RWPE1 (cell line): ENCODE data around the gene HSFX4.
"Not testable (repeated sequence)": the region's sequence is repeated elsewhere in the genome, so short reads cannot be mapped to it uniquely, and the experiment has no call there.

Source experiments
- CTCF ChIA-PET: fragments of 350-600 bp; sonication (Branson Sonifier 250); formaldehyde crosslinking; extraction: SDS; loops from one replicate; lab custom pipeline; 2021; lab: Yijun Ruan, JAX
- POLR2A ChIA-PET: fragments of 400-600 bp; formaldehyde crosslinking; extraction: SDS; loops from one replicate; lab custom pipeline; 2020; ENCODE audit warnings: antibody characterized with exemption; ENCODE audit not compliant: low non-redundant PET; lab: Yijun Ruan, JAX
- DNase-seq: peaks from one replicate; pipeline ENCODE4 v3.0.0; 2012; ENCODE audit warnings: low spot score
- H3K27ac ChIP-seq: fragments of 450-650 bp; 2 replicates; pipeline ENCODE4 v1.5.1; 2017
- CTCF ChIP-seq: fragments of 450-650 bp; conservative IDR thresholded peaks from 2 replicates; pipeline ENCODE4 v1.5.1; 2017; ENCODE audit warnings: low read depth, mild to moderate bottlenecking

HSFX4 gene

GRCh38 chrX:149937871-149938426 is 8.6 kb downstream of the HSFX4 start:
- CTCF ChIA-PET, result interaction anchor here (0.6 kb wide), 1 partner anchor 450 kb away, joined by 3 read pairs; no protein-coding TSS in a partner anchor
- no peak for TF ChIP-seq CTCF
- no peak for DNase-seq
- H3K27ac ChIP-seq, result peak overlapping the region; percentile 94
- POLR2A ChIA-PET, result no interaction called here

GRCh38 chrX:149938427-149938880 is 9.1 kb downstream of the HSFX4 start, which contains the start of gene EOLA2:
Gene EOLA2 (minus strand): TSS chrX:149938491. CDS start chrX:149933874, 4,617 bp downstream.
- POLR2A ChIA-PET, result no interaction called here
- H3K27ac ChIP-seq, result peak within 1 kb of the TSS; percentile 94
- peak; percentile 50 for DNase-seq
- TF ChIP-seq CTCF, result peak; percentile 30
- CTCF ChIA-PET, result interaction anchor here (0.6 kb wide), 1 partner anchor 451 kb away, joined by 3 read pairs; no protein-coding TSS in a partner anchor

GRCh38 chrX:149938881-149939654 is 9.7 kb downstream of the HSFX4 start:
- POLR2A ChIA-PET, result interaction anchor here (0.6 kb wide), 2 partner anchors 83 to 261 kb away, joined by 3 to 5 read pairs; no protein-coding TSS in a partner anchor
- H3K27ac ChIP-seq, result peak overlapping the region; percentile 94
- peak; percentile 76 for DNase-seq
- CTCF ChIA-PET, result no interaction called here
- no peak for TF ChIP-seq CTCF

- DNase-seq, result no peak
- POLR2A ChIA-PET, result interaction anchor here (0.6 kb wide), 2 partner anchors 84 to 260 kb away, joined by 3 to 5 read pairs; no protein-coding TSS in a partner anchor
- CTCF ChIA-PET, result no interaction called here
- H3K27ac ChIP-seq, result peak overlapping the region; percentile 94
- TF ChIP-seq CTCF, result no peak
Measured at GRCh38 chrX:149939655-149939904, 10.2 kb downstream of the HSFX4 start.

GRCh38 chrX:149939905-149940673 is 10.7 kb downstream of the HSFX4 start:
- ChIA-PET POLR2A (interaction anchor here (0.5 to 0.7 kb wide), 2 partner anchors 345 to 750 kb away, joined by 3 read pairs; no protein-coding TSS in a partner anchor), CTCF (interaction anchor here (0.7 kb wide), 1 partner anchor 740 kb away, joined by 3 read pairs; no protein-coding TSS in a partner anchor)
- no peak for TF ChIP-seq CTCF
- peak overlapping the region; percentile 94 for H3K27ac ChIP-seq
- peak; percentile 82 for DNase-seq

GRCh38 chrX:149940674-149941024 is 11.3 kb downstream of the HSFX4 start:
- not testable (repeated sequence) for DNase-seq
- ChIA-PET POLR2A (interaction anchor here (0.5 to 0.7 kb wide), 2 partner anchors 345 to 749 kb away, joined by 3 read pairs; no protein-coding TSS in a partner anchor), CTCF (interaction anchor here (0.7 kb wide), 1 partner anchor 740 kb away, joined by 3 read pairs; no protein-coding TSS in a partner anchor)
- TF ChIP-seq CTCF, result peak; percentile 44
- H3K27ac ChIP-seq, result peak overlapping the region; percentile 94

GRCh38 chrX:149945087-149945670 is 15.8 kb downstream of the HSFX4 start:
- POLR2A ChIA-PET, DNase-seq, H3K27ac ChIP-seq, CTCF ChIA-PET: not testable (repeated sequence)

GRCh38 chrX:149945820-149946219 is 16.4 kb downstream of the HSFX4 start:
- POLR2A ChIA-PET, result not testable (repeated sequence)

More at GRCh38 chrX:149945820-149946219, 16.4 kb downstream of the HSFX4 start:
- H3K27ac ChIP-seq, CTCF ChIA-PET, DNase-seq: not testable (repeated sequence)
